ENCODE measurements around the gene ABCC3. TPM values are rescaled to one million over a fixed set of nuclear protein-coding genes. Genes with fewer than 3 reads are reported as not detected.
"Not testable (repeated sequence)": the region's sequence is repeated elsewhere in the genome, so short reads cannot be mapped to it uniquely, and the experiment has no call there.

Gene ABCC3
- total RNA-seq, 1 donor from 2014 or later, result 0.67 TPM

- H3K36me3 Mint-ChIP-seq (ENCODE audit: low read depth, unreplicated experiment), result peaks cover 21% of the 10 kb centered on the region
- peak overlapping the region; percentile 49 for H3K4me3 Mint-ChIP-seq (ENCODE audit: unreplicated experiment)
- DNase-seq (ENCODE audit: low spot score), result no peak
- no peaks in the 10 kb centered on the region for H3K9me3 Mint-ChIP-seq (ENCODE audit: unreplicated experiment)
- H3K27ac Mint-ChIP-seq (ENCODE audit: unreplicated experiment), result no peak overlapping the region
- H3K27me3 Mint-ChIP-seq (ENCODE audit: unreplicated experiment), result no peaks in the 10 kb centered on the region
- peaks cover 6% of the 10 kb centered on the region for H3K4me1 Mint-ChIP-seq (ENCODE audit: unreplicated experiment)
- no peak for TF ChIP-seq CTCF (IDR thresholded peaks at IDR 0.05; ENCODE audit: unreplicated experiment)
Observed at GRCh38 chr17:50699410-50699809, 64.7 kb downstream of the ABCC3 start.

GRCh38 chr17:50703162-50703561 lies 68.5 kb downstream of the ABCC3 start:
- H3K4me3 Mint-ChIP-seq (ENCODE audit: unreplicated experiment), result no peak overlapping the region
- H3K27ac Mint-ChIP-seq (ENCODE audit: unreplicated experiment), result peak overlapping the region; percentile 11
- H3K36me3 Mint-ChIP-seq (ENCODE audit: low read depth, unreplicated experiment), result peaks cover 15% of the 10 kb centered on the region
- TF ChIP-seq CTCF (IDR thresholded peaks at IDR 0.05; ENCODE audit: unreplicated experiment), result no peak
- peaks cover 8% of the 10 kb centered on the region for H3K4me1 Mint-ChIP-seq (ENCODE audit: unreplicated experiment)
- no peak for DNase-seq (ENCODE audit: low spot score)
- no peaks in the 10 kb centered on the region for H3K27me3 Mint-ChIP-seq (ENCODE audit: unreplicated experiment)
- no peaks in the 10 kb centered on the region for H3K9me3 Mint-ChIP-seq (ENCODE audit: unreplicated experiment)

- Mint-ChIP-seq H3K4me1 (ENCODE audit: unreplicated experiment) (peaks cover 17% of the 10 kb centered on the region), H3K27me3 (ENCODE audit: unreplicated experiment) (no peaks in the 10 kb centered on the region), H3K27ac (ENCODE audit: unreplicated experiment) (peak within 1 kb of the TSS; percentile 92)
Observed at GRCh38 chr17:50707289-50708049, 72.8 kb downstream of the ABCC3 start, which contains the start of gene ANKRD40. ANKRD40 (minus strand) TSS chr17:50707914; CDS start chr17:50707654, 260 bp downstream.

GRCh38 chr17:50708050-50709000 lies 73.6 kb downstream of the ABCC3 start:
- Mint-ChIP-seq H3K36me3 (ENCODE audit: low read depth, unreplicated experiment) (peaks cover 4% of the 10 kb centered on the region), H3K9me3 (ENCODE audit: unreplicated experiment) (no peaks in the 10 kb centered on the region), H3K27me3 (ENCODE audit: unreplicated experiment) (no peaks in the 10 kb centered on the region), H3K27ac (ENCODE audit: unreplicated experiment) (peak overlapping the region; percentile 92), H3K4me3 (ENCODE audit: unreplicated experiment) (peak overlapping the region; percentile 91), H3K4me1 (ENCODE audit: unreplicated experiment) (peaks cover 16% of the 10 kb centered on the region)
- no peak for TF ChIP-seq CTCF (IDR thresholded peaks at IDR 0.05; ENCODE audit: unreplicated experiment)
- no peak for DNase-seq (ENCODE audit: low spot score)

More at GRCh38 chr17:50707289-50708049, 72.8 kb downstream of the ABCC3 start, which contains the start of gene ANKRD40:
- Mint-ChIP-seq H3K36me3 (ENCODE audit: low read depth, unreplicated experiment) (peaks cover 4% of the 10 kb centered on the region), H3K9me3 (ENCODE audit: unreplicated experiment) (no peaks in the 10 kb centered on the region), H3K4me3 (ENCODE audit: unreplicated experiment) (peak within 1 kb of the TSS; percentile 92)
- DNase-seq (ENCODE audit: low spot score), result peak; percentile 80
- TF ChIP-seq CTCF (IDR thresholded peaks at IDR 0.05; ENCODE audit: unreplicated experiment), result no peak

- DNase-seq (ENCODE audit: low spot score); H3K27me3 Mint-ChIP-seq (ENCODE audit: unreplicated experiment); H3K4me3 Mint-ChIP-seq (ENCODE audit: unreplicated experiment); H3K36me3 Mint-ChIP-seq (ENCODE audit: low read depth, unreplicated experiment); H3K9me3 Mint-ChIP-seq (ENCODE audit: unreplicated experiment): not testable (repeated sequence)
- Mint-ChIP-seq H3K27ac (ENCODE audit: unreplicated experiment) (peak overlapping the region; percentile 92), H3K4me1 (ENCODE audit: unreplicated experiment) (peaks cover 10% of the 10 kb centered on the region)
Observed at GRCh38 chr17:50709053-50709452, 74.4 kb downstream of the ABCC3 start.
